ENCODE results near the gene BIK. TPM values are rescaled to one million over a fixed set of nuclear protein-coding genes. Genes with fewer than 3 reads are reported as not detected.

BIK gene
- total and polyA plus RNA-seq, 2 donors (not counting 1 experiment from before 2014, with no cell fraction given): not detected

GRCh38 chr22:43077121-43077877 is 33.3 kb upstream of the BIK start:
- TF ChIP-seq EZH2 (IDR thresholded peaks at IDR 0.05; ENCODE audit: low read length, missing control alignments): no peak
- no peak for TF ChIP-seq CTCF (conservative IDR thresholded peaks at IDR 0.05 in 1 of 2, IDR thresholded peaks at IDR 0.05 in 1 of 2; ENCODE audit: low read depth in 1 of 2, low read length in 2 of 2)
- H3K4me3 ChIP-seq (replicated peaks in 1 of 4; ENCODE audit: control extremely low read depth in 1 of 4, insufficient read depth in 1 of 4, low read depth in 3 of 4, low read length in 4 of 4): no peak overlapping the region
- no peak overlapping the region for H3K4me2 ChIP-seq (ENCODE audit: extremely low read depth, insufficient read depth, low read length)
- no peaks in the 10 kb centered on the region for H3K27me3 ChIP-seq (ENCODE audit: control insufficient read depth, insufficient read depth, low read length)
- no peak overlapping the region for H3K9ac ChIP-seq (ENCODE audit: insufficient read depth, low read length)
- H3K36me3 ChIP-seq (ENCODE audit: control insufficient read depth, insufficient read depth, low read length): no peaks in the 10 kb centered on the region
- H2AFZ ChIP-seq (ENCODE audit: low read length): no peak overlapping the region
- H3K79me2 ChIP-seq (ENCODE audit: control insufficient read depth, insufficient read depth, low read length): no peaks in the 10 kb centered on the region
- no peaks in the 10 kb centered on the region for H3K9me3 ChIP-seq (ENCODE audit: control insufficient read depth, insufficient read depth, low read depth, low read length)
- no peak overlapping the region for H3K27ac ChIP-seq (ENCODE audit: insufficient read depth, low read length)
- no peaks in the 10 kb centered on the region for H3K4me1 ChIP-seq (ENCODE audit: control insufficient read depth, extremely low read depth, insufficient read depth, low read length)
- DNase-seq (ENCODE audit: low read depth in 2 of 2): no peak
- H4K20me1 ChIP-seq (ENCODE audit: control insufficient read depth, extremely low read depth, insufficient read depth, low read length): no peaks in the 10 kb centered on the region

- no peak for DNase-seq (ENCODE audit: low read depth in 2 of 2)
- H3K4me3 ChIP-seq (replicated peaks in 1 of 4; ENCODE audit: control extremely low read depth in 1 of 4, insufficient read depth in 1 of 4, low read depth in 3 of 4, low read length in 4 of 4): no peak overlapping the region
- no peak overlapping the region for H2AFZ ChIP-seq (ENCODE audit: low read length)
- H3K4me1 ChIP-seq (ENCODE audit: control insufficient read depth, extremely low read depth, insufficient read depth, low read length): no peaks in the 10 kb centered on the region
- H3K27ac ChIP-seq (ENCODE audit: insufficient read depth, low read length): no peak overlapping the region
- no peaks in the 10 kb centered on the region for H4K20me1 ChIP-seq (ENCODE audit: control insufficient read depth, extremely low read depth, insufficient read depth, low read length)
- H3K36me3 ChIP-seq (ENCODE audit: control insufficient read depth, insufficient read depth, low read length): no peaks in the 10 kb centered on the region
- TF ChIP-seq EZH2 (IDR thresholded peaks at IDR 0.05; ENCODE audit: low read length, missing control alignments) (no peak), CTCF (conservative IDR thresholded peaks at IDR 0.05 in 1 of 2, IDR thresholded peaks at IDR 0.05 in 1 of 2; ENCODE audit: low read depth in 1 of 2, low read length in 2 of 2) (no peak)
- H3K9me3 ChIP-seq (ENCODE audit: control insufficient read depth, insufficient read depth, low read depth, low read length): no peaks in the 10 kb centered on the region
- H3K4me2 ChIP-seq (ENCODE audit: extremely low read depth, insufficient read depth, low read length): no peak overlapping the region
- H3K9ac ChIP-seq (ENCODE audit: insufficient read depth, low read length): no peak overlapping the region
- no peaks in the 10 kb centered on the region for H3K79me2 ChIP-seq (ENCODE audit: control insufficient read depth, insufficient read depth, low read length)
- no peaks in the 10 kb centered on the region for H3K27me3 ChIP-seq (ENCODE audit: control insufficient read depth, insufficient read depth, low read length)
These were observed 32.0 kb upstream of the BIK start for GRCh38 chr22:43078522-43078921.

- no peak overlapping the region for H3K4me3 ChIP-seq (replicated peaks in 1 of 4; ENCODE audit: control extremely low read depth in 1 of 4, insufficient read depth in 1 of 4, low read depth in 3 of 4, low read length in 4 of 4)
- no peak overlapping the region for H3K27ac ChIP-seq (ENCODE audit: insufficient read depth, low read length)
- TF ChIP-seq CTCF (conservative IDR thresholded peaks at IDR 0.05 in 1 of 2, IDR thresholded peaks at IDR 0.05 in 1 of 2; ENCODE audit: low read depth in 1 of 2, low read length in 2 of 2): no peak
- TF ChIP-seq EZH2 (IDR thresholded peaks at IDR 0.05; ENCODE audit: low read length, missing control alignments): no peak
- no peaks in the 10 kb centered on the region for H3K4me1 ChIP-seq (ENCODE audit: control insufficient read depth, extremely low read depth, insufficient read depth, low read length)
- H4K20me1 ChIP-seq (ENCODE audit: control insufficient read depth, extremely low read depth, insufficient read depth, low read length): no peaks in the 10 kb centered on the region
- no peak for DNase-seq (ENCODE audit: low read depth in 2 of 2)
- H3K4me2 ChIP-seq (ENCODE audit: extremely low read depth, insufficient read depth, low read length): no peak overlapping the region
- H3K79me2 ChIP-seq (ENCODE audit: control insufficient read depth, insufficient read depth, low read length): no peaks in the 10 kb centered on the region
- H3K9ac ChIP-seq (ENCODE audit: insufficient read depth, low read length): no peak overlapping the region
- H3K9me3 ChIP-seq (ENCODE audit: control insufficient read depth, insufficient read depth, low read depth, low read length): no peaks in the 10 kb centered on the region
- no peak overlapping the region for H2AFZ ChIP-seq (ENCODE audit: low read length)
- no peaks in the 10 kb centered on the region for H3K27me3 ChIP-seq (ENCODE audit: control insufficient read depth, insufficient read depth, low read length)
- no peaks in the 10 kb centered on the region for H3K36me3 ChIP-seq (ENCODE audit: control insufficient read depth, insufficient read depth, low read length)
These were observed 30.8 kb upstream of the BIK start for GRCh38 chr22:43079742-43080141.

All from fibroblast of lung (primary cell).